SK-N-SH (cell line): ENCODE measurements around the gene PITX1.

Source experiments
- EP300 ChIP-seq, 2 experiments: IDR thresholded peaks; 2 replicates each; pipeline versions ENCODE4 v1.4.0 to v1.6.1; 2012; ENCODE audit warnings: borderline replicate concordance in 1 of 2, low read depth in 1 of 2, low read length in 1 of 2
- EZH2phosphoT487 ChIP-seq: fragments of 200-600 bp; sonication (generic); IDR thresholded peaks from 2 replicates; pipeline ENCODE4 v1.6.1; 2017; ENCODE audit warnings: low read depth, mixed run types, mild to moderate bottlenecking, antibody characterized with exemption, moderate library complexity, borderline replicate concordance
- FOSL2 ChIP-seq: IDR thresholded peaks from 2 replicates; pipeline ENCODE4 v1.4.0; 2012; ENCODE audit warnings: low read depth, mild to moderate bottlenecking, moderate library complexity, borderline replicate concordance
- FOXM1 ChIP-seq: IDR thresholded peaks from 2 replicates; pipeline ENCODE4 v1.4.0; 2012; ENCODE audit warnings: low read depth, mild to moderate bottlenecking
- GABPA ChIP-seq: IDR thresholded peaks from 2 replicates; pipeline ENCODE4 v1.4.0; 2012; ENCODE audit warnings: low read depth, mild to moderate bottlenecking
- JUND ChIP-seq: IDR thresholded peaks from 2 replicates; pipeline ENCODE4 v1.4.0; 2012
- POLR2AphosphoS5 ChIP-seq: IDR thresholded peaks from 2 replicates; pipeline ENCODE4 v1.6.1; 2012; ENCODE audit warnings: low read depth, low read length
- RFX5 ChIP-seq: IDR thresholded peaks from 2 replicates; pipeline ENCODE4 v1.6.1; 2012; ENCODE audit warnings: mild to moderate bottlenecking, improper control_type of control experiment, low read length
- RXRA ChIP-seq: IDR thresholded peaks from 2 replicates; pipeline ENCODE4 v1.4.0; 2012; ENCODE audit warnings: low read depth, mild to moderate bottlenecking, borderline replicate concordance
- SIN3A ChIP-seq: IDR thresholded peaks from 2 replicates; pipeline ENCODE4 v1.6.1; 2012; ENCODE audit warnings: low read depth, mild to moderate bottlenecking, low read length, moderate library complexity, borderline replicate concordance
- TAF1 ChIP-seq: IDR thresholded peaks from 2 replicates; pipeline ENCODE4 v1.6.1; 2012; ENCODE audit warnings: low read depth, mild to moderate bottlenecking, low read length, moderate library complexity, borderline replicate concordance
- TF ChIP-seq, protein P1 (sequence below): fragments of 200-600 bp; sonication (generic); IDR thresholded peaks from 2 replicates; pipeline ENCODE4 v1.6.1; 2017; ENCODE audit warnings: antibody characterized with exemption, mild to moderate bottlenecking, moderate library complexity
- TF ChIP-seq, protein P2 (sequence below): fragments of 150-350 bp; IDR thresholded peaks from 2 replicates; pipeline ENCODE4 v1.6.1; 2017; ENCODE audit warnings: antibody characterized with exemption, low read length, low read depth, borderline replicate concordance
- TF ChIP-seq, protein P3 (sequence below): IDR thresholded peaks from 2 replicates; pipeline ENCODE4 v1.4.0; 2012; ENCODE audit warnings: low read depth, borderline replicate concordance

DNA sequence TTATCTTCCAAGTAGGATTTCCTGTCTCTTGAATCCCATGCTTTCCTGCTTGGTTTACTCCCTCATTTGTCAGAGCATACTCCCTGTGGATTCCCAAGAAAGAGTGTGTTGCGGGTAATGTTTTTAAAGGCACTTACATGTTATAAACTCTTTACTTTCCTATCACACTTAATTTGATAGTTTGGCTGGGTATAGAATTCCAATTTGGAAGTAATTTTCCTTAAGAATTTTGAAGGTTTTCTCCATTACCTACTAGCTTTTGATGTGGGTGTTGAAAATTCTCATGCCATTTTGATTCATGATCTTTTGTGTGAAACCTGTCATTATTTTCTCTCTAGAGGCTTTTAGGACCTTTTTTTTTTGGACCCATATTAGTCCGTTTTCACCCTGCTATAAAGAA is 47.2 kb upstream of the PITX1 start:
- TF ChIP-seq, protein P1, sequence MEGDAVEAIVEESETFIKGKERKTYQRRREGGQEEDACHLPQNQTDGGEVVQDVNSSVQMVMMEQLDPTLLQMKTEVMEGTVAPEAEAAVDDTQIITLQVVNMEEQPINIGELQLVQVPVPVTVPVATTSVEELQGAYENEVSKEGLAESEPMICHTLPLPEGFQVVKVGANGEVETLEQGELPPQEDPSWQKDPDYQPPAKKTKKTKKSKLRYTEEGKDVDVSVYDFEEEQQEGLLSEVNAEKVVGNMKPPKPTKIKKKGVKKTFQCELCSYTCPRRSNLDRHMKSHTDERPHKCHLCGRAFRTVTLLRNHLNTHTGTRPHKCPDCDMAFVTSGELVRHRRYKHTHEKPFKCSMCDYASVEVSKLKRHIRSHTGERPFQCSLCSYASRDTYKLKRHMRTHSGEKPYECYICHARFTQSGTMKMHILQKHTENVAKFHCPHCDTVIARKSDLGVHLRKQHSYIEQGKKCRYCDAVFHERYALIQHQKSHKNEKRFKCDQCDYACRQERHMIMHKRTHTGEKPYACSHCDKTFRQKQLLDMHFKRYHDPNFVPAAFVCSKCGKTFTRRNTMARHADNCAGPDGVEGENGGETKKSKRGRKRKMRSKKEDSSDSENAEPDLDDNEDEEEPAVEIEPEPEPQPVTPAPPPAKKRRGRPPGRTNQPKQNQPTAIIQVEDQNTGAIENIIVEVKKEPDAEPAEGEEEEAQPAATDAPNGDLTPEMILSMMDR: no peak
- TF ChIP-seq POLR2AphosphoS5 (no peak), JUND (no peak), EZH2phosphoT487 (no peak), RFX5 (no peak), GABPA (no peak), EP300 (IDR thresholded peaks at IDR 0.05; ENCODE audit: borderline replicate concordance in 1 of 2, low read depth in 1 of 2, low read length in 1 of 2) (no peak), FOXM1 (no peak), RXRA (no peak), SIN3A (no peak), TAF1 (no peak), FOSL2 (no peak)
- TF ChIP-seq, protein P2, sequence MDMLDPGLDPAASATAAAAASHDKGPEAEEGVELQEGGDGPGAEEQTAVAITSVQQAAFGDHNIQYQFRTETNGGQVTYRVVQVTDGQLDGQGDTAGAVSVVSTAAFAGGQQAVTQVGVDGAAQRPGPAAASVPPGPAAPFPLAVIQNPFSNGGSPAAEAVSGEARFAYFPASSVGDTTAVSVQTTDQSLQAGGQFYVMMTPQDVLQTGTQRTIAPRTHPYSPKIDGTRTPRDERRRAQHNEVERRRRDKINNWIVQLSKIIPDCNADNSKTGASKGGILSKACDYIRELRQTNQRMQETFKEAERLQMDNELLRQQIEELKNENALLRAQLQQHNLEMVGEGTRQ: no peak
- TF ChIP-seq, protein P3, sequence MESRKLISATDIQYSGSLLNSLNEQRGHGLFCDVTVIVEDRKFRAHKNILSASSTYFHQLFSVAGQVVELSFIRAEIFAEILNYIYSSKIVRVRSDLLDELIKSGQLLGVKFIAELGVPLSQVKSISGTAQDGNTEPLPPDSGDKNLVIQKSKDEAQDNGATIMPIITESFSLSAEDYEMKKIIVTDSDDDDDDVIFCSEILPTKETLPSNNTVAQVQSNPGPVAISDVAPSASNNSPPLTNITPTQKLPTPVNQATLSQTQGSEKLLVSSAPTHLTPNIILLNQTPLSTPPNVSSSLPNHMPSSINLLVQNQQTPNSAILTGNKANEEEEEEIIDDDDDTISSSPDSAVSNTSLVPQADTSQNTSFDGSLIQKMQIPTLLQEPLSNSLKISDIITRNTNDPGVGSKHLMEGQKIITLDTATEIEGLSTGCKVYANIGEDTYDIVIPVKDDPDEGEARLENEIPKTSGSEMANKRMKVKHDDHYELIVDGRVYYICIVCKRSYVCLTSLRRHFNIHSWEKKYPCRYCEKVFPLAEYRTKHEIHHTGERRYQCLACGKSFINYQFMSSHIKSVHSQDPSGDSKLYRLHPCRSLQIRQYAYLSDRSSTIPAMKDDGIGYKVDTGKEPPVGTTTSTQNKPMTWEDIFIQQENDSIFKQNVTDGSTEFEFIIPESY: no peak
